K562 (cell line): Measurements from ENCODE around the gene ANO1. TPM values are rescaled to one million over a fixed set of nuclear protein-coding genes. Genes with fewer than 3 reads are reported as not detected.

Source experiments
- ATAC-seq: fragments of 200-7000 bp; cut with Tn5 transposase; 3 replicates; pipeline ENCODE4 v1.9.1; 2020; ENCODE audit warnings: moderate library complexity
- BruUV-seq: library from RNA; stranded (reverse); fragments of 400-500 nt; replicated peaks from 2 replicates; lab custom pipeline; 2021; lab: Mats Ljungman, UMichigan
- CTCF ChIA-PET: fragments of 300-600 bp; formaldehyde crosslinking; extraction: SDS; loops from one replicate; lab custom pipeline; 2021; ENCODE audit warnings: low intra/inter-chr PET ratio; lab: Yijun Ruan, JAX
- POLR2A ChIA-PET: fragments of 300-600, 350-650 bp; sonication (Branson Sonifier 250); formaldehyde crosslinking; extraction: SDS; loops from one replicate; lab custom pipeline; 2021; ENCODE audit warnings: antibody characterized with exemption, inconsistent platforms; lab: Yijun Ruan, JAX
- DNase-seq, 4 experiments: peaks; one replicate each; pipeline versions ENCODE4 v3.0.0 to v3.0.0-alpha.2; 2011 to 2018; ENCODE audit warnings: low spot score in 3 of 4, mixed read lengths in 3 of 4; ENCODE audit errors: extremely low read depth in 1 of 4
- FAIRE-seq: peaks from 2 replicates; lab custom pipeline; 2011; peaks lifted over from hg19 to GRCh38; lab: Jason Lieb, UNC
- H2AFZ ChIP-seq: 2 replicates; pipeline ENCODE4 v1.6.0; 2011; ENCODE audit warnings: low read depth, low read length, control low read depth, inconsistent platforms
- H3K27ac ChIP-seq: fragments of 200-600 bp; 3 replicates; pipeline ENCODE4 v1.8.0; 2011; ENCODE audit warnings: low read depth, mild to moderate bottlenecking, control low read depth, inconsistent platforms, low read length, moderate library complexity, mixed read lengths; ENCODE audit errors: extremely low read depth
- H3K27me3 ChIP-seq, 2 experiments: fragments of 300-600 bp in 1 of 2; 2 replicates in 1 of 2; 3 replicates in 1 of 2; pipeline versions ENCODE4 v1.6.0 to v1.8.0; 2011; ENCODE audit warnings: inconsistent platforms in 2 of 2, low read length in 2 of 2, mild to moderate bottlenecking in 1 of 2, mixed read lengths in 1 of 2, moderate library complexity in 1 of 2; ENCODE audit not compliant: control insufficient read depth in 2 of 2, insufficient read depth in 2 of 2
- H3K36me3 ChIP-seq: fragments of 300-600 bp; 3 replicates; pipeline ENCODE4 v1.8.0; 2011; ENCODE audit warnings: mild to moderate bottlenecking, low read length, inconsistent platforms; ENCODE audit not compliant: control insufficient read depth, insufficient read depth
- H3K4me1 ChIP-seq, 2 experiments: fragments of 200-600 bp in 1 of 2; replicated peaks in 1 of 2; 2 replicates in 1 of 2; 3 replicates in 1 of 2; pipeline versions ENCODE4 v1.5.1 to v1.8.0; 2011; ENCODE audit warnings: inconsistent platforms in 2 of 2, low read length in 2 of 2, mild to moderate bottlenecking in 1 of 2, mixed read lengths in 1 of 2, moderate library complexity in 1 of 2; ENCODE audit not compliant: control insufficient read depth in 2 of 2, insufficient read depth in 2 of 2
- H3K4me2 ChIP-seq: 2 replicates; pipeline ENCODE4 v1.6.1; 2011; ENCODE audit warnings: low read length, control low read depth, inconsistent platforms, mixed read lengths; ENCODE audit not compliant: insufficient read depth
- H3K4me3 ChIP-seq: fragments of 200-600 bp; sonication (generic), shearing (Covaris generic); 2 replicates; pipeline ENCODE4 v1.5.1; 2016; ENCODE audit warnings: control low read depth, inconsistent platforms
- H3K79me2 ChIP-seq: fragments of 200-600 bp; 3 replicates; pipeline ENCODE4 v1.8.0; 2011; ENCODE audit warnings: low read length, inconsistent platforms; ENCODE audit not compliant: control insufficient read depth, insufficient read depth
- H3K9ac ChIP-seq, 2 experiments: 2 replicates each; pipeline versions ENCODE4 v1.6.0 to v1.6.1; 2011; ENCODE audit warnings: low read depth in 2 of 2, low read length in 2 of 2, control low read depth in 1 of 2, inconsistent platforms in 1 of 2, mild to moderate bottlenecking in 1 of 2, mixed read lengths in 1 of 2; ENCODE audit not compliant: insufficient read depth in 1 of 2
- H3K9me1 ChIP-seq: one replicate; pipeline ENCODE4 v1.6.0; 2011; ENCODE audit warnings: inconsistent platforms, mild to moderate bottlenecking, low read length, moderate library complexity; ENCODE audit not compliant: control insufficient read depth, insufficient read depth
- H3K9me3 ChIP-seq: replicated peaks from 2 replicates; pipeline ENCODE4 v1.5.1; 2011; ENCODE audit warnings: low read depth, low read length, inconsistent platforms; ENCODE audit not compliant: control insufficient read depth, insufficient read depth
- H4K20me1 ChIP-seq: replicated peaks from 2 replicates; pipeline ENCODE4 v1.6.1; 2011; ENCODE audit warnings: low read length, inconsistent platforms, mixed read lengths; ENCODE audit not compliant: control insufficient read depth, insufficient read depth
- BHLHE40 ChIP-seq: IDR thresholded peaks from 2 replicates; pipeline ENCODE4 v1.6.1; 2011; ENCODE audit warnings: low read length, improper control_type of control experiment
- CEBPB ChIP-seq: fragments of 450-650 bp; IDR thresholded peaks from 2 replicates; pipeline ENCODE4 v1.6.1; 2016; ENCODE audit warnings: missing genetic modification characterization, missing compliant biosample characterization
- CEBPG ChIP-seq, 3 experiments: fragments of 200-800 bp in 1 of 3; sonication (Bioruptor generic) in 1 of 3; sonication (generic) in 1 of 3; formaldehyde crosslinking in 1 of 3; IDR thresholded peaks in 2 of 3; conservative IDR thresholded peaks in 1 of 3; 2 replicates each; pipeline versions ENCODE4 v1.6.1 to v1.8.0; 2016 to 2022; ENCODE audit warnings: missing compliant biosample characterization in 2 of 3, missing genetic modification characterization in 2 of 3, mild to moderate bottlenecking in 1 of 3, missing genetic modification reagents in 1 of 3
- EZH2 ChIP-seq: IDR thresholded peaks from 2 replicates; pipeline ENCODE4 v1.6.1; 2012; ENCODE audit warnings: low read depth, mild to moderate bottlenecking, inconsistent platforms, low read length, borderline replicate concordance
- HDAC8 ChIP-seq: fragments of 450-650 bp; IDR thresholded peaks from 2 replicates; pipeline ENCODE4 v1.6.1; 2016; ENCODE audit warnings: mild to moderate bottlenecking, missing genetic modification characterization, moderate library complexity, missing compliant biosample characterization
- MAFF ChIP-seq: IDR thresholded peaks from 2 replicates; pipeline ENCODE4 v1.6.1; 2012; ENCODE audit warnings: low read length, improper control_type of control experiment
- MCM7 ChIP-seq, 2 experiments: fragments of 450-650 bp; IDR thresholded peaks; 2 replicates each; pipeline ENCODE4 v1.6.1; 2016 to 2018
- NELFE ChIP-seq: IDR thresholded peaks from 2 replicates; pipeline ENCODE4 v1.6.1; 2011; ENCODE audit warnings: mild to moderate bottlenecking; ENCODE audit not compliant: insufficient read depth, insufficient read length
- PHF21A ChIP-seq: fragments of 450-650 bp; IDR thresholded peaks from 2 replicates; pipeline ENCODE4 v1.6.1; 2017; ENCODE audit warnings: low read depth, borderline replicate concordance
- RBM25 ChIP-seq: fragments of 200-400 bp; formaldehyde crosslinking; IDR thresholded peaks from 2 replicates; pipeline ENCODE4 v1.6.1; 2018; ENCODE audit warnings: low read length, low read depth, moderate library complexity; ENCODE audit not compliant: severe bottlenecking
- RBM39 ChIP-seq: fragments of 200-400 bp; formaldehyde crosslinking; optimal IDR thresholded peaks from 2 replicates; pipeline ENCODE3; 2018; ENCODE audit warnings: low read depth, low read length
- TAF15 ChIP-seq: fragments of 200-400 bp; formaldehyde crosslinking; IDR thresholded peaks from 2 replicates; pipeline ENCODE4 v1.6.1; 2017; ENCODE audit warnings: mild to moderate bottlenecking, low read depth, low read length, moderate library complexity
- ZNF165 ChIP-seq: fragments of 250-450 bp; sonication (Bioruptor Pico); IDR thresholded peaks from 2 replicates; pipeline ENCODE4 v1.4.0; 2020; ENCODE audit warnings: borderline replicate concordance
- ZNF668 ChIP-seq: fragments of 250-450 bp; sonication (Bioruptor Pico); IDR thresholded peaks from 2 replicates; pipeline ENCODE4 v1.8.0; 2022; ENCODE audit warnings: mild to moderate bottlenecking, inconsistent platforms
- WGBS: fragments of 100-300 bp; shearing (Covaris generic); methylation state at CpG from one replicate; pipeline ENCODE4 v1.1.6; 2016; ENCODE audit warnings: low coverage, mixed read lengths; ENCODE audit not compliant: insufficient coverage; ENCODE audit errors: missing lambda C conversion rate; 5-methylcytosine and 5-hydroxymethylcytosine counted together
- in situ Hi-C: fragments of 300-500 bp; cut with MboI; formaldehyde crosslinking; loops from 4 replicates; pipeline ENCODE4 v1.15.0; 2018; ENCODE audit warnings: inconsistent platforms, mixed read lengths
- intact Hi-C: fragments of 100-400 bp; cut with micrococcal nuclease; formaldehyde crosslinking; loops from 2 replicates; pipeline ENCODE4 v1.14.2; 2022
- polyA plus RNA-seq, 8 experiments: library from polyadenylated mRNA; depleted of rRNA in 4 of 8; stranded (reverse) in 5 of 8; unstranded in 3 of 8; fragments of >200 nt; fragmentation: Nextera tagmentation in 2 of 8; fragmentation: Illumina TruSeq in 1 of 8; extraction: Ambion mirVana in 2 of 8; extraction: Trizol in 1 of 8; gene quantifications; 2 replicates each; pipeline versions ENCODE4 v1.2.1 to v1.2.3, GENCODE V29; 2011 to 2014; ENCODE audit warnings: inconsistent platforms in 1 of 8, missing spikeins in 1 of 8
- total RNA-seq, 7 experiments: library from RNA; depleted of rRNA in 6 of 7; stranded (reverse); fragments of >200 nt in 6 of 7; fragmentation: Illumina TruSeq in 2 of 7; extraction: Trizol in 2 of 7; gene quantifications; 2 replicates each; pipeline versions ENCODE4 v1.2.1 to v1.2.3, GENCODE V29; 2011 to 2021; ENCODE audit warnings: low replicate concordance in 1 of 7
- TF ChIP-seq, protein P1 (sequence below), 2 experiments: fragments of 150-350 bp in 1 of 2; IDR thresholded peaks; 2 replicates each; pipeline ENCODE4 v1.6.1; 2012 to 2016; ENCODE audit warnings: low read depth in 2 of 2, low read length in 2 of 2, mild to moderate bottlenecking in 1 of 2, moderate library complexity in 1 of 2
- TF ChIP-seq, protein P2 (sequence below): fragments of 450-650 bp; IDR thresholded peaks from 2 replicates; pipeline ENCODE4 v1.6.1; 2016; ENCODE audit warnings: low read depth, mild to moderate bottlenecking, moderate library complexity

Gene ANO1
- total and polyA plus RNA-seq, 9 of the 15 experiments (the other 6 are each of a cell fraction or from before 2014, with no cell fraction given), result not detected

DNA sequence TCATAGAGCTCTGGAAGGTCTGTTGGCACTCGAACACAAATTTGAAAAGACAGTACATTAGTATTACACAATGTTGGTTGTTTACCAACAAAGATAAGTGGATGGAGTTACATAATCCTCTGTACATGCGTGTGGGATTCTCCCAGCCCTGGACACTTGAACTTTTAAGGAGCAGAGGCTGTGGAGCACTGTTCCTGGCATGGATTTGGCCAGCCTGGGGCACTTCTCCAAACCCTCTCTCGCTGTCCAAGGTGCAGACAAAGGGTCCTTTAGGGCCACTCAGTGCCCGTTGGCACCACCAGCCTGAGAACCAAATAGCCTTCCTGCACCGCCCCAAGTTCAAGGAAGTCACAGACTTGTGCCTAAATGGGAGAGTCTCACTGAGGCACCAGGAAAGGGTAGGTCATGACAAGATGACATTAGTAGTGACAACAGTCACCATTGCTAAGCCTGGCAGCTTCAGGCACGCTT lies 1.6 kb upstream of the ANO1 start:
- Histone ChIP-seq H3K79me2 (no peaks in the 10 kb centered on the region), H3K27ac (no peak overlapping the region), H3K27me3 (peaks cover 39 to 80% of the 10 kb centered on the region in 2 experiments), H3K9me3 (no peaks in the 10 kb centered on the region), H3K4me2 (no peak overlapping the region), H4K20me1 (peaks cover 7% of the 10 kb centered on the region), H3K9ac (no peak overlapping the region), H3K4me1 (peaks cover 0 to 14% of the 10 kb centered on the region in 2 experiments; a peak in 2 of 5 replicates), H3K36me3 (no peaks in the 10 kb centered on the region), H2AFZ (no peak overlapping the region), H3K4me3 (no peak overlapping the region), H3K9me1 (no peaks in the 10 kb centered on the region)
- 0% methylated on average over 6 of the region's 6 CpGs for WGBS
- ATAC-seq, result no peak
- no peak for DNase-seq
- in situ Hi-C loops, result no loop called here
- FAIRE-seq, result no peak
- CTCF ChIA-PET, result no interaction called here
- POLR2A ChIA-PET, result no interaction called here
- TF ChIP-seq, protein P1, sequence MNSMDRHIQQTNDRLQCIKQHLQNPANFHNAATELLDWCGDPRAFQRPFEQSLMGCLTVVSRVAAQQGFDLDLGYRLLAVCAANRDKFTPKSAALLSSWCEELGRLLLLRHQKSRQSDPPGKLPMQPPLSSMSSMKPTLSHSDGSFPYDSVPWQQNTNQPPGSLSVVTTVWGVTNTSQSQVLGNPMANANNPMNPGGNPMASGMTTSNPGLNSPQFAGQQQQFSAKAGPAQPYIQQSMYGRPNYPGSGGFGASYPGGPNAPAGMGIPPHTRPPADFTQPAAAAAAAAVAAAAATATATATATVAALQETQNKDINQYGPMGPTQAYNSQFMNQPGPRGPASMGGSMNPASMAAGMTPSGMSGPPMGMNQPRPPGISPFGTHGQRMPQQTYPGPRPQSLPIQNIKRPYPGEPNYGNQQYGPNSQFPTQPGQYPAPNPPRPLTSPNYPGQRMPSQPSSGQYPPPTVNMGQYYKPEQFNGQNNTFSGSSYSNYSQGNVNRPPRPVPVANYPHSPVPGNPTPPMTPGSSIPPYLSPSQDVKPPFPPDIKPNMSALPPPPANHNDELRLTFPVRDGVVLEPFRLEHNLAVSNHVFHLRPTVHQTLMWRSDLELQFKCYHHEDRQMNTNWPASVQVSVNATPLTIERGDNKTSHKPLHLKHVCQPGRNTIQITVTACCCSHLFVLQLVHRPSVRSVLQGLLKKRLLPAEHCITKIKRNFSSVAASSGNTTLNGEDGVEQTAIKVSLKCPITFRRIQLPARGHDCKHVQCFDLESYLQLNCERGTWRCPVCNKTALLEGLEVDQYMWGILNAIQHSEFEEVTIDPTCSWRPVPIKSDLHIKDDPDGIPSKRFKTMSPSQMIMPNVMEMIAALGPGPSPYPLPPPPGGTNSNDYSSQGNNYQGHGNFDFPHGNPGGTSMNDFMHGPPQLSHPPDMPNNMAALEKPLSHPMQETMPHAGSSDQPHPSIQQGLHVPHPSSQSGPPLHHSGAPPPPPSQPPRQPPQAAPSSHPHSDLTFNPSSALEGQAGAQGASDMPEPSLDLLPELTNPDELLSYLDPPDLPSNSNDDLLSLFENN (IDR thresholded peaks at IDR 0.05; ENCODE audit: low read depth in 2 of 2, low read length in 2 of 2), result no peak
- TF ChIP-seq RBM39, result no peak
- TF ChIP-seq CEBPB (tag), result peak; percentile 36
- no peak for TF ChIP-seq MCM7 (IDR thresholded peaks at IDR 0.05)
- TF ChIP-seq PHF21A, result no peak
- TF ChIP-seq, protein P2, sequence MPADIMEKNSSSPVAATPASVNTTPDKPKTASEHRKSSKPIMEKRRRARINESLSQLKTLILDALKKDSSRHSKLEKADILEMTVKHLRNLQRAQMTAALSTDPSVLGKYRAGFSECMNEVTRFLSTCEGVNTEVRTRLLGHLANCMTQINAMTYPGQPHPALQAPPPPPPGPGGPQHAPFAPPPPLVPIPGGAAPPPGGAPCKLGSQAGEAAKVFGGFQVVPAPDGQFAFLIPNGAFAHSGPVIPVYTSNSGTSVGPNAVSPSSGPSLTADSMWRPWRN, result no peak
- no peak for TF ChIP-seq TAF15
- no peak for TF ChIP-seq BHLHE40
- TF ChIP-seq MAFF, result no peak
- no peak for TF ChIP-seq HDAC8 (tag)
- TF ChIP-seq RBM25, result no peak
- TF ChIP-seq NELFE, result no peak
- no peak for TF ChIP-seq ZNF165 (CRISPR knock-in tag)
- TF ChIP-seq CEBPG (CRISPR knock-in tag; IDR thresholded peaks at IDR 0.05), result no peak
- peak in 1 of 2 experiments; percentile 52; a peak in 1 of 4 replicates for TF ChIP-seq CEBPG (tag; conservative IDR thresholded peaks at IDR 0.05 in 1 of 2, IDR thresholded peaks at IDR 0.05 in 1 of 2)
- TF ChIP-seq ZNF668 (CRISPR knock-in tag), result no peak
- no peak for TF ChIP-seq EZH2
- intact Hi-C loops, result no loop called here
- BruUV-seq, result no TSS peak
